Transverse colon (tissue), 4 donors: Measurements from ENCODE around the gene EPB41L5. TPM values are rescaled to one million over a fixed set of nuclear protein-coding genes. Genes with fewer than 3 reads are reported as not detected.
A peak's percentile ranks its signal among the peaks of the same experiment; 100 is the strongest.

Experiments used
- DNase-seq: peaks from one replicate; pipeline ENCODE4 v3.0.0-alpha.2; 2019
- H3K27ac ChIP-seq, 4 donors: fragments of 200-600 bp; sonication (generic); 2 replicates each; pipeline ENCODE4 v1.5.1; 2016 to 2018; ENCODE audit warnings: inconsistent platforms in 4 of 4
- H3K27me3 ChIP-seq: fragments of 200-600 bp; sonication (generic); 2 replicates; pipeline ENCODE4 v1.5.1; 2017; ENCODE audit warnings: inconsistent platforms
- H3K36me3 ChIP-seq, 4 donors: fragments of 200-600 bp; sonication (generic); 2 replicates each; pipeline ENCODE4 v1.5.1; 2017 to 2019; ENCODE audit warnings: inconsistent platforms in 4 of 4
- H3K4me1 ChIP-seq, 4 donors: fragments of 200-600 bp; sonication (generic); 2 replicates each; pipeline ENCODE4 v1.5.1; 2017 to 2020; ENCODE audit warnings: inconsistent platforms in 4 of 4
- H3K4me3 ChIP-seq, 4 donors: fragments of 200-600 bp; sonication (generic); 1 replicate in 1 of 4; 2 replicates in 3 of 4; pipeline versions ENCODE4 v1.5.1 to v1.6.1; 2017 to 2019; ENCODE audit warnings: inconsistent platforms in 4 of 4
- H3K9me3 ChIP-seq, 2 donors: fragments of 200-600 bp; sonication (generic); 2 replicates each; pipeline ENCODE4 v1.5.1; 2017 to 2019; ENCODE audit warnings: inconsistent platforms in 2 of 2
- EP300 ChIP-seq: sonication (generic); formaldehyde crosslinking; IDR thresholded peaks from one replicate; pipeline ENCODE4 v1.6.1; 2017; ENCODE audit warnings: antibody characterized with exemption, low read depth
- POLR2A ChIP-seq: fragments of 450-650 bp; IDR thresholded peaks from one replicate; pipeline ENCODE4 v1.6.1; 2016; ENCODE audit warnings: antibody characterized with exemption, mild to moderate bottlenecking, moderate library complexity
- POLR2AphosphoS5 ChIP-seq, 3 donors: sonication (generic); formaldehyde crosslinking; IDR thresholded peaks; one replicate each; pipeline ENCODE4 v1.6.1; 2016; ENCODE audit warnings: antibody characterized with exemption in 3 of 3
- WGBS, 2 donors: methylation state at CpG; one replicate each; pipeline ENCODE4 v1.1.5; 2018; ENCODE audit warnings: low coverage in 1 of 2; 5-methylcytosine and 5-hydroxymethylcytosine counted together
- in situ Hi-C, 4 donors: fragments of 200-750 bp; cut with MboI; loops; one replicate each; pipeline versions ENCODE4 v1.15.0 to v1.15.1; 2017; ENCODE audit warnings: low sequenced_read_pairs in 3 of 4, low pct_ligation_motif_present in 1 of 4, low pct_unique_long_range_greater_than_20kb in 1 of 4
- intact Hi-C: fragments of 100-400 bp; cut with DNase I; formaldehyde crosslinking; loops from one replicate; pipeline ENCODE4 v1.15.1; 2023; ENCODE audit warnings: low total_unique reads
- total RNA-seq, 4 donors: library from RNA; depleted of rRNA; stranded (reverse); fragments of >200 nt; gene quantifications; one replicate each; pipeline ENCODE4 v1.1.0, GENCODE V29; 2016
- TF ChIP-seq, protein P1 (sequence below), 5 experiments: fragments of 200-600 bp in 3 of 5; fragments of 450-650 bp in 2 of 5; sonication (generic) in 3 of 5; IDR thresholded peaks; 1 replicate in 2 of 5; 2 replicates in 3 of 5; pipeline ENCODE4 v1.5.1; 2016 to 2017; ENCODE audit warnings: antibody characterized with exemption in 5 of 5, inconsistent platforms in 3 of 5, mild to moderate bottlenecking in 2 of 5, moderate library complexity in 1 of 5

Gene EPB41L5
- total RNA-seq, 4 donors from 2014 or later: 11.1 to 36.5 (median 27.6) TPM

GRCh38 chr2:120177973-120178372, 165.1 kb downstream of the EPB41L5 start:
- no peak for TF ChIP-seq EP300
- no peak for TF ChIP-seq POLR2AphosphoS5 (IDR thresholded peaks at IDR 0.05)
- TF ChIP-seq POLR2A: no peak
- intact Hi-C loops: no loop called here
- Histone ChIP-seq H3K27me3 (no peaks in the 10 kb centered on the region), H3K4me3 (no peak overlapping the region), H3K36me3 (no peaks in the 10 kb centered on the region), H3K9me3 (no peaks in the 10 kb centered on the region), H3K27ac (peak overlapping the region in 1 of 4 donors; percentile 55), H3K4me1 (peaks cover 0 to 3% (median 0%) of the 10 kb centered on the region in 4 donors)
- DNase-seq: no peak
- in situ Hi-C loops: loop anchor here in 2 of 4 donors (10.0 kb wide), 3 partner anchors 63 to 433 kb away; partner anchors contain the start of gene PTPN4 (in 1 of the 2)
- WGBS, 2 donors: 82 to 83% methylated on average over 2 to 7 of the region's 7 CpGs

DNA sequence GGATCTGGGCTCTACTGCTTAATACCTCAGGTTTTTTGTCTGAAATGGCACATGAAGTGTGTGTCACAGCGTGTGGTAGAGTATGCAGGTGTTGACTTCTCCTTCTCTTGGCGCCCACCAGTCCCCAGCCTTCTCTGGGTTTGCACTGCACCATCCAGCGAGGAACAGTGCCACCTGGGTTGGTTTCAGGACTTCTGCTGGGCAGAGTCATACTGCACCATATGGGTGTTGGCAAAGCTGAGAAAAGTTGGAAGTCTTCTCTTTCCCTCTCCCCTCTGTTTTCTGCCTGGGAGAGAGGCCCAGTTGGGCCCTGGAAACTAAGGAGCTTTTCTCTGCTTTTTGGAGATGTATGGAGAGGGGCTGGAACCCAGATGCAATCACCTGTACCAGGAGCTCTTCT, 166.5 kb downstream of the EPB41L5 start:
- H3K27ac ChIP-seq: no peak overlapping the region
- DNase-seq: no peak
- H3K27me3 ChIP-seq: no peaks in the 10 kb centered on the region
- TF ChIP-seq POLR2AphosphoS5 (IDR thresholded peaks at IDR 0.05): no peak
- TF ChIP-seq, protein P1, sequence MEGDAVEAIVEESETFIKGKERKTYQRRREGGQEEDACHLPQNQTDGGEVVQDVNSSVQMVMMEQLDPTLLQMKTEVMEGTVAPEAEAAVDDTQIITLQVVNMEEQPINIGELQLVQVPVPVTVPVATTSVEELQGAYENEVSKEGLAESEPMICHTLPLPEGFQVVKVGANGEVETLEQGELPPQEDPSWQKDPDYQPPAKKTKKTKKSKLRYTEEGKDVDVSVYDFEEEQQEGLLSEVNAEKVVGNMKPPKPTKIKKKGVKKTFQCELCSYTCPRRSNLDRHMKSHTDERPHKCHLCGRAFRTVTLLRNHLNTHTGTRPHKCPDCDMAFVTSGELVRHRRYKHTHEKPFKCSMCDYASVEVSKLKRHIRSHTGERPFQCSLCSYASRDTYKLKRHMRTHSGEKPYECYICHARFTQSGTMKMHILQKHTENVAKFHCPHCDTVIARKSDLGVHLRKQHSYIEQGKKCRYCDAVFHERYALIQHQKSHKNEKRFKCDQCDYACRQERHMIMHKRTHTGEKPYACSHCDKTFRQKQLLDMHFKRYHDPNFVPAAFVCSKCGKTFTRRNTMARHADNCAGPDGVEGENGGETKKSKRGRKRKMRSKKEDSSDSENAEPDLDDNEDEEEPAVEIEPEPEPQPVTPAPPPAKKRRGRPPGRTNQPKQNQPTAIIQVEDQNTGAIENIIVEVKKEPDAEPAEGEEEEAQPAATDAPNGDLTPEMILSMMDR (IDR thresholded peaks at IDR 0.05): no peak
- no peak for TF ChIP-seq EP300
- no peak for TF ChIP-seq POLR2A
- WGBS, 2 donors: 97 to 100% methylated on average over 2 to 3 of the region's 3 CpGs
- intact Hi-C loops (no loop called here), in situ Hi-C loops (loop anchor here in 2 of 4 donors (10.0 kb wide), 3 partner anchors 65 to 435 kb away; partner anchors contain the start of gene PTPN4 (in 1 of the 2))
- H3K4me3 ChIP-seq: no peak overlapping the region
- H3K36me3 ChIP-seq: no peaks in the 10 kb centered on the region
- H3K4me1 ChIP-seq: peaks cover 0 to 3% (median 0%) of the 10 kb centered on the region in 4 donors
- H3K9me3 ChIP-seq: no peaks in the 10 kb centered on the region

- TF ChIP-seq POLR2AphosphoS5 (IDR thresholded peaks at IDR 0.05) (no peak), POLR2A (no peak), EP300 (no peak)
- TF ChIP-seq, protein P1 (IDR thresholded peaks at IDR 0.05): no peak
- Histone ChIP-seq H3K27me3 (no peaks in the 10 kb centered on the region), H3K36me3 (no peaks in the 10 kb centered on the region), H3K4me1 (no peaks in the 10 kb centered on the region), H3K4me3 (no peak overlapping the region), H3K27ac (no peak overlapping the region), H3K9me3 (no peaks in the 10 kb centered on the region)
- intact Hi-C loops: no loop called here
- WGBS, 2 donors: 94% methylated on average over 3 of the region's 3 CpGs; no CpG with 5 or more reads in 1 of the 2 donors
- no peak for DNase-seq
- in situ Hi-C loops: no loop called here
Measured at GRCh38 chr2:120180066-120180465, 167.2 kb downstream of the EPB41L5 start.

GRCh38 chr2:120182019-120182560, 169.2 kb downstream of the EPB41L5 start:
- no peak for DNase-seq
- Histone ChIP-seq H3K36me3 (no peaks in the 10 kb centered on the region), H3K27me3 (no peaks in the 10 kb centered on the region), H3K4me3 (no peak overlapping the region), H3K4me1 (no peaks in the 10 kb centered on the region), H3K9me3 (no peaks in the 10 kb centered on the region), H3K27ac (no peak overlapping the region)
- in situ Hi-C loops: no loop called here
- TF ChIP-seq, protein P1 (IDR thresholded peaks at IDR 0.05): no peak
- no peak for TF ChIP-seq EP300
- TF ChIP-seq POLR2AphosphoS5 (IDR thresholded peaks at IDR 0.05): no peak
- 57 to 67% methylated on average over 2 to 5 of the region's 5 CpGs for WGBS, 2 donors
- intact Hi-C loops: no loop called here
